T-helper 17 cell (primary cell): ENCODE measurements around the gene TMOD2. TPM values are rescaled to one million over a fixed set of nuclear protein-coding genes. Genes with fewer than 3 reads are reported as not detected.

Experiments
- ATAC-seq: fragments of 150-1000 bp; cut with Tn5 transposase; 2 replicates; pipeline ENCODE4 v1.10.0; 2021; ENCODE audit warnings: mild to moderate bottlenecking, moderate library complexity
- DNase-seq, 3 donors: peaks; one replicate each; pipeline versions ENCODE4 v3.0.0 to v3.0.0-alpha.2; 2020 to 2021
- H3K9me3 ChIP-seq: one replicate; pipeline ENCODE4 v1.7.0; 2013; ENCODE audit warnings: low read length, mild to moderate bottlenecking; ENCODE audit not compliant: control insufficient read depth, poor library complexity, severe bottlenecking
- H3K27ac Mint-ChIP-seq: one replicate; pipeline ENCODE4 v1.8.0; 2022; ENCODE audit warnings: mild to moderate bottlenecking, moderate library complexity, mixed read lengths
- H3K27me3 Mint-ChIP-seq: one replicate; pipeline ENCODE4 v1.8.0; 2022; ENCODE audit warnings: mixed read lengths
- H3K36me3 Mint-ChIP-seq: one replicate; pipeline ENCODE4 v1.8.0; 2022; ENCODE audit warnings: low read depth, mixed read lengths
- H3K4me1 Mint-ChIP-seq: one replicate; pipeline ENCODE4 v1.8.0; 2022; ENCODE audit warnings: mild to moderate bottlenecking, mixed read lengths
- H3K4me3 Mint-ChIP-seq: one replicate; pipeline ENCODE4 v1.8.0; 2022; ENCODE audit warnings: mild to moderate bottlenecking, moderate library complexity, mixed read lengths
- total RNA-seq, 4 donors: library from RNA in 2 of 4; stranded (reverse) in 2 of 4; gene quantifications; one replicate each; pipeline ENCODE4 v1.2.3 and lab custom pipeline; 2022 to 2026

The TMOD2 gene
- total RNA-seq, 2 donors from 2014 or later, result 8.0 to 9.5 TPM

- Mint-ChIP-seq H3K27me3 (no peaks in the 10 kb centered on the region), H3K36me3 (peaks cover 7% of the 10 kb centered on the region), H3K27ac (peak overlapping the region; percentile 61), H3K4me3 (no peak overlapping the region), H3K4me1 (peaks cover 31% of the 10 kb centered on the region)
- ATAC-seq (no peak), DNase-seq (no peak)
- no peaks in the 10 kb centered on the region for H3K9me3 ChIP-seq
These were observed 27.2 kb upstream of the TMOD2 start for GRCh38 chr15:51724199-51724598.

- Mint-ChIP-seq H3K27me3 (no peaks in the 10 kb centered on the region), H3K4me1 (peaks cover 32% of the 10 kb centered on the region), H3K36me3 (peaks cover 7% of the 10 kb centered on the region), H3K27ac (peak overlapping the region; percentile 61), H3K4me3 (no peak overlapping the region)
- DNase-seq (no peak), ATAC-seq (no peak)
- no peaks in the 10 kb centered on the region for H3K9me3 ChIP-seq
These were observed 26.7 kb upstream of the TMOD2 start for GRCh38 chr15:51724673-51725072.

GRCh38 chr15:51726302-51727073, 24.9 kb upstream of the TMOD2 start:
- Mint-ChIP-seq H3K4me1 (peaks cover 47% of the 10 kb centered on the region), H3K4me3 (peak overlapping the region; percentile 67), H3K27me3 (no peaks in the 10 kb centered on the region), H3K36me3 (peaks cover 7% of the 10 kb centered on the region), H3K27ac (peak overlapping the region; percentile 100)
- DNase-seq (no peak), ATAC-seq (peak; percentile 58)
- H3K9me3 ChIP-seq, result no peaks in the 10 kb centered on the region

GRCh38 chr15:51727141-51727897, 24.1 kb upstream of the TMOD2 start:
- no peaks in the 10 kb centered on the region for H3K9me3 ChIP-seq
- peaks cover 50% of the 10 kb centered on the region for H3K4me1 Mint-ChIP-seq
- H3K4me3 Mint-ChIP-seq, result peak overlapping the region; percentile 67
- no peak for DNase-seq
- peaks cover 2% of the 10 kb centered on the region for H3K36me3 Mint-ChIP-seq
- H3K27me3 Mint-ChIP-seq, result no peaks in the 10 kb centered on the region
- H3K27ac Mint-ChIP-seq, result peak overlapping the region; percentile 100
- ATAC-seq, result peak; percentile 23

- Mint-ChIP-seq H3K27ac (peak overlapping the region; percentile 100), H3K4me1 (peaks cover 72% of the 10 kb centered on the region), H3K36me3 (peaks cover 5% of the 10 kb centered on the region), H3K27me3 (no peaks in the 10 kb centered on the region), H3K4me3 (peak overlapping the region; percentile 93)
- ATAC-seq, result peak; percentile 73
- DNase-seq, result peak in 1 of 3 donors; percentile 11
- no peaks in the 10 kb centered on the region for H3K9me3 ChIP-seq
These were observed 19.7 kb upstream of the TMOD2 start for GRCh38 chr15:51731549-51732267.

GRCh38 chr15:51732646-51733045, 18.8 kb upstream of the TMOD2 start:
- no peak for ATAC-seq
- Mint-ChIP-seq H3K36me3 (peaks cover 7% of the 10 kb centered on the region), H3K4me3 (peak overlapping the region; percentile 93), H3K27ac (peak overlapping the region; percentile 100), H3K27me3 (no peaks in the 10 kb centered on the region), H3K4me1 (peaks cover 65% of the 10 kb centered on the region)
- no peak for DNase-seq
- no peaks in the 10 kb centered on the region for H3K9me3 ChIP-seq

- H3K27me3 Mint-ChIP-seq, result no peaks in the 10 kb centered on the region
- H3K4me3 Mint-ChIP-seq, result peak overlapping the region; percentile 94
- H3K36me3 Mint-ChIP-seq, result peaks cover 7% of the 10 kb centered on the region
- DNase-seq, result no peak
- peaks cover 68% of the 10 kb centered on the region for H3K4me1 Mint-ChIP-seq
- ATAC-seq, result peak; percentile 47
- peak overlapping the region; percentile 100 for H3K27ac Mint-ChIP-seq
- H3K9me3 ChIP-seq, result no peaks in the 10 kb centered on the region
These were observed 16.0 kb upstream of the TMOD2 start for GRCh38 chr15:51735228-51736010.

- H3K27ac Mint-ChIP-seq, result peak overlapping the region; percentile 100
These were observed 15.3 kb upstream of the TMOD2 start for GRCh38 chr15:51736069-51736468.

GRCh38 chr15:51736751-51737521, 14.5 kb upstream of the TMOD2 start:
- Mint-ChIP-seq H3K27me3 (no peaks in the 10 kb centered on the region), H3K4me1 (peaks cover 54% of the 10 kb centered on the region), H3K4me3 (peak overlapping the region; percentile 94), H3K27ac (peak overlapping the region; percentile 100), H3K36me3 (peaks cover 7% of the 10 kb centered on the region)
- ATAC-seq (peak; percentile 66), DNase-seq (peak; percentile 44 to 48 (median 47))
- no peaks in the 10 kb centered on the region for H3K9me3 ChIP-seq

More at GRCh38 chr15:51736069-51736468, 15.3 kb upstream of the TMOD2 start:
- Mint-ChIP-seq H3K4me3 (peak overlapping the region; percentile 94), H3K27me3 (no peaks in the 10 kb centered on the region), H3K36me3 (peaks cover 7% of the 10 kb centered on the region), H3K4me1 (peaks cover 62% of the 10 kb centered on the region)
- ATAC-seq, result no peak
- DNase-seq, result no peak
- H3K9me3 ChIP-seq, result no peaks in the 10 kb centered on the region

GRCh38 chr15:51737522-51738305, 13.7 kb upstream of the TMOD2 start, which contains the start of gene LYSMD2:
Gene LYSMD2 (minus strand): TSS chr15:51737655. CDS start chr15:51737622, 33 bp downstream.
- H3K9me3 ChIP-seq, result no peaks in the 10 kb centered on the region
- H3K27ac Mint-ChIP-seq, result peak within 1 kb of the TSS; percentile 100
- ATAC-seq, result peak; percentile 61
- no peaks in the 10 kb centered on the region for H3K27me3 Mint-ChIP-seq
- H3K36me3 Mint-ChIP-seq, result peaks cover 7% of the 10 kb centered on the region
- H3K4me1 Mint-ChIP-seq, result peaks cover 46% of the 10 kb centered on the region
- peak; percentile 46 to 63 (median 58) for DNase-seq
- peak within 1 kb of the TSS; percentile 94 for H3K4me3 Mint-ChIP-seq

- H3K4me1 Mint-ChIP-seq, result peaks cover 38% of the 10 kb centered on the region
- no peaks in the 10 kb centered on the region for H3K9me3 ChIP-seq
- peaks cover 3% of the 10 kb centered on the region for H3K36me3 Mint-ChIP-seq
- DNase-seq, result no peak
- H3K4me3 Mint-ChIP-seq, result peak overlapping the region; percentile 94
- ATAC-seq, result no peak
- H3K27me3 Mint-ChIP-seq, result no peaks in the 10 kb centered on the region
- H3K27ac Mint-ChIP-seq, result peak overlapping the region; percentile 96
These were observed 12.8 kb upstream of the TMOD2 start for GRCh38 chr15:51738553-51738952.
